K562 (cell line): ENCODE results near the gene CSNK2A1. TPM values are rescaled to one million over a fixed set of nuclear protein-coding genes. Genes with fewer than 3 reads are reported as not detected.
A peak's percentile ranks its signal among the peaks of the same experiment; 100 is the strongest.

Source experiments
- ATAC-seq: fragments of 200-7000 bp; cut with Tn5 transposase; 3 replicates; pipeline ENCODE4 v1.9.1; 2020; ENCODE audit warnings: moderate library complexity
- BruUV-seq: library from RNA; stranded (reverse); fragments of 400-500 nt; replicated peaks from 2 replicates; lab custom pipeline; 2021; lab: Mats Ljungman, UMichigan
- CTCF ChIA-PET: fragments of 300-600 bp; formaldehyde crosslinking; extraction: SDS; loops from one replicate; lab custom pipeline; 2021; ENCODE audit warnings: low intra/inter-chr PET ratio; lab: Yijun Ruan, JAX
- POLR2A ChIA-PET: fragments of 300-600, 350-650 bp; sonication (Branson Sonifier 250); formaldehyde crosslinking; extraction: SDS; loops from one replicate; lab custom pipeline; 2021; ENCODE audit warnings: antibody characterized with exemption, inconsistent platforms; lab: Yijun Ruan, JAX
- DNase-seq, 4 experiments: peaks; one replicate each; pipeline versions ENCODE4 v3.0.0 to v3.0.0-alpha.2; 2011 to 2018; ENCODE audit warnings: low spot score in 3 of 4, mixed read lengths in 3 of 4; ENCODE audit errors: extremely low read depth in 1 of 4
- FAIRE-seq: peaks from 2 replicates; lab custom pipeline; 2011; peaks lifted over from hg19 to GRCh38; lab: Jason Lieb, UNC
- H2AFZ ChIP-seq: 2 replicates; pipeline ENCODE4 v1.6.0; 2011; ENCODE audit warnings: low read depth, low read length, control low read depth, inconsistent platforms
- H3K27ac ChIP-seq: fragments of 200-600 bp; 3 replicates; pipeline ENCODE4 v1.8.0; 2011; ENCODE audit warnings: low read depth, mild to moderate bottlenecking, control low read depth, inconsistent platforms, low read length, moderate library complexity, mixed read lengths; ENCODE audit errors: extremely low read depth
- H3K27me3 ChIP-seq, 2 experiments: fragments of 300-600 bp in 1 of 2; 2 replicates in 1 of 2; 3 replicates in 1 of 2; pipeline versions ENCODE4 v1.6.0 to v1.8.0; 2011; ENCODE audit warnings: inconsistent platforms in 2 of 2, low read length in 2 of 2, mild to moderate bottlenecking in 1 of 2, mixed read lengths in 1 of 2, moderate library complexity in 1 of 2; ENCODE audit not compliant: control insufficient read depth in 2 of 2, insufficient read depth in 2 of 2
- H3K36me3 ChIP-seq: fragments of 300-600 bp; 3 replicates; pipeline ENCODE4 v1.8.0; 2011; ENCODE audit warnings: mild to moderate bottlenecking, low read length, inconsistent platforms; ENCODE audit not compliant: control insufficient read depth, insufficient read depth
- H3K4me1 ChIP-seq, 2 experiments: fragments of 200-600 bp in 1 of 2; replicated peaks in 1 of 2; 2 replicates in 1 of 2; 3 replicates in 1 of 2; pipeline versions ENCODE4 v1.5.1 to v1.8.0; 2011; ENCODE audit warnings: inconsistent platforms in 2 of 2, low read length in 2 of 2, mild to moderate bottlenecking in 1 of 2, mixed read lengths in 1 of 2, moderate library complexity in 1 of 2; ENCODE audit not compliant: control insufficient read depth in 2 of 2, insufficient read depth in 2 of 2
- H3K4me2 ChIP-seq: 2 replicates; pipeline ENCODE4 v1.6.1; 2011; ENCODE audit warnings: low read length, control low read depth, inconsistent platforms, mixed read lengths; ENCODE audit not compliant: insufficient read depth
- H3K4me3 ChIP-seq: fragments of 200-600 bp; sonication (generic), shearing (Covaris generic); 2 replicates; pipeline ENCODE4 v1.5.1; 2016; ENCODE audit warnings: control low read depth, inconsistent platforms
- H3K79me2 ChIP-seq: fragments of 200-600 bp; 3 replicates; pipeline ENCODE4 v1.8.0; 2011; ENCODE audit warnings: low read length, inconsistent platforms; ENCODE audit not compliant: control insufficient read depth, insufficient read depth
- H3K9ac ChIP-seq, 2 experiments: 2 replicates each; pipeline versions ENCODE4 v1.6.0 to v1.6.1; 2011; ENCODE audit warnings: low read depth in 2 of 2, low read length in 2 of 2, control low read depth in 1 of 2, inconsistent platforms in 1 of 2, mild to moderate bottlenecking in 1 of 2, mixed read lengths in 1 of 2; ENCODE audit not compliant: insufficient read depth in 1 of 2
- H3K9me1 ChIP-seq: one replicate; pipeline ENCODE4 v1.6.0; 2011; ENCODE audit warnings: inconsistent platforms, mild to moderate bottlenecking, low read length, moderate library complexity; ENCODE audit not compliant: control insufficient read depth, insufficient read depth
- H3K9me3 ChIP-seq: replicated peaks from 2 replicates; pipeline ENCODE4 v1.5.1; 2011; ENCODE audit warnings: low read depth, low read length, inconsistent platforms; ENCODE audit not compliant: control insufficient read depth, insufficient read depth
- H4K20me1 ChIP-seq: replicated peaks from 2 replicates; pipeline ENCODE4 v1.6.1; 2011; ENCODE audit warnings: low read length, inconsistent platforms, mixed read lengths; ENCODE audit not compliant: control insufficient read depth, insufficient read depth
- BACH1 ChIP-seq: fragments of 200-800 bp; sonication (Bioruptor generic); IDR thresholded peaks from 2 replicates; pipeline ENCODE4 v1.6.1; 2016; ENCODE audit warnings: missing genetic modification characterization, missing compliant biosample characterization
- E2F3 ChIP-seq: fragments of 250-450 bp; sonication (Bioruptor Pico); IDR thresholded peaks from 2 replicates; pipeline ENCODE4 v1.4.0; 2020; ENCODE audit warnings: mild to moderate bottlenecking
- GTF2A2 ChIP-seq: IDR thresholded peaks from 2 replicates; pipeline ENCODE4 v1.6.1; 2016; ENCODE audit warnings: mild to moderate bottlenecking, missing genetic modification characterization, missing compliant biosample characterization
- MTF1 ChIP-seq: fragments of 250-450 bp; sonication (Bioruptor Pico); IDR thresholded peaks from 2 replicates; pipeline ENCODE4 v1.9.0; 2021; ENCODE audit warnings: moderate library complexity, mild to moderate bottlenecking, inconsistent platforms, borderline replicate concordance
- MYC ChIP-seq, 2 experiments: fragments of 250-450 bp in 1 of 2; sonication (Bioruptor Pico) in 1 of 2; IDR thresholded peaks; 2 replicates each; pipeline versions ENCODE4 v1.5.1 to v1.6.1; 2012 to 2021; ENCODE audit warnings: low read depth in 2 of 2, borderline replicate concordance in 1 of 2, improper control_type of control experiment in 1 of 2, low read length in 1 of 2, mild to moderate bottlenecking in 1 of 2, moderate library complexity in 1 of 2
- NELFE ChIP-seq: IDR thresholded peaks from 2 replicates; pipeline ENCODE4 v1.6.1; 2011; ENCODE audit warnings: mild to moderate bottlenecking; ENCODE audit not compliant: insufficient read depth, insufficient read length
- PHTF2 ChIP-seq: fragments of 250-450 bp; sonication (Bioruptor Pico); IDR thresholded peaks from 2 replicates; pipeline ENCODE4 v1.5.0; 2021; ENCODE audit warnings: mild to moderate bottlenecking
- SMAD4 ChIP-seq: fragments of 250-450 bp; sonication (Bioruptor Pico); conservative IDR thresholded peaks from 2 replicates; pipeline ENCODE4 v1.8.0; 2021; ENCODE audit warnings: inconsistent platforms, mild to moderate bottlenecking, moderate library complexity
- TAF15 ChIP-seq: fragments of 200-400 bp; formaldehyde crosslinking; IDR thresholded peaks from 2 replicates; pipeline ENCODE4 v1.6.1; 2017; ENCODE audit warnings: mild to moderate bottlenecking, low read depth, low read length, moderate library complexity
- TRIM24 ChIP-seq, 2 experiments: fragments of 450-650 bp; IDR thresholded peaks; 2 replicates each; pipeline ENCODE4 v1.6.1; 2016
- ZEB2 ChIP-seq: fragments of 450-650 bp; IDR thresholded peaks from 2 replicates; pipeline ENCODE4 v1.6.1; 2016
- ZNF121 ChIP-seq: sonication (generic); formaldehyde crosslinking; conservative IDR thresholded peaks from 2 replicates; pipeline ENCODE4 v1.8.0; 2022; ENCODE audit warnings: missing genetic modification reagents
- ZNF764 ChIP-seq: fragments of 250-450 bp; sonication (Bioruptor Pico); IDR thresholded peaks from 2 replicates; pipeline ENCODE4 v1.4.0; 2020; ENCODE audit warnings: low read depth, mild to moderate bottlenecking, moderate library complexity
- WGBS: fragments of 100-300 bp; shearing (Covaris generic); methylation state at CpG from one replicate; pipeline ENCODE4 v1.1.6; 2016; ENCODE audit warnings: low coverage, mixed read lengths; ENCODE audit not compliant: insufficient coverage; ENCODE audit errors: missing lambda C conversion rate; 5-methylcytosine and 5-hydroxymethylcytosine counted together
- in situ Hi-C: fragments of 300-500 bp; cut with MboI; formaldehyde crosslinking; loops from 4 replicates; pipeline ENCODE4 v1.15.0; 2018; ENCODE audit warnings: inconsistent platforms, mixed read lengths
- intact Hi-C: fragments of 100-400 bp; cut with micrococcal nuclease; formaldehyde crosslinking; loops from 2 replicates; pipeline ENCODE4 v1.14.2; 2022
- polyA plus RNA-seq, 8 experiments: library from polyadenylated mRNA; depleted of rRNA in 4 of 8; stranded (reverse) in 5 of 8; unstranded in 3 of 8; fragments of >200 nt; fragmentation: Nextera tagmentation in 2 of 8; fragmentation: Illumina TruSeq in 1 of 8; extraction: Ambion mirVana in 2 of 8; extraction: Trizol in 1 of 8; gene quantifications; 2 replicates each; pipeline versions ENCODE4 v1.2.1 to v1.2.3, GENCODE V29; 2011 to 2014; ENCODE audit warnings: inconsistent platforms in 1 of 8, missing spikeins in 1 of 8
- total RNA-seq, 7 experiments: library from RNA; depleted of rRNA in 6 of 7; stranded (reverse); fragments of >200 nt in 6 of 7; fragmentation: Illumina TruSeq in 2 of 7; extraction: Trizol in 2 of 7; gene quantifications; 2 replicates each; pipeline versions ENCODE4 v1.2.1 to v1.2.3, GENCODE V29; 2011 to 2021; ENCODE audit warnings: low replicate concordance in 1 of 7
- TF ChIP-seq, protein P1 (sequence below): sonication (generic); formaldehyde crosslinking; IDR thresholded peaks from 2 replicates; pipeline ENCODE4 v1.8.0; 2022; ENCODE audit warnings: mild to moderate bottlenecking, missing genetic modification reagents

Gene CSNK2A1
- total and polyA plus RNA-seq, 9 of the 15 experiments (the other 6 are each of a cell fraction or from before 2014, with no cell fraction given): 71.0 to 251 (median 103) TPM

- ChIA-PET POLR2A (no interaction called here), CTCF (no interaction called here)
- Histone ChIP-seq H3K9me3 (no peaks in the 10 kb centered on the region), H4K20me1 (peaks cover 7% of the 10 kb centered on the region; the same call in 1 of the 2 replicates), H3K4me3 (no peak overlapping the region), H3K27me3 (no peaks in the 10 kb centered on the region), H3K79me2 (peaks cover 23% of the 10 kb centered on the region), H3K9ac (no peak overlapping the region), H3K9me1 (no peaks in the 10 kb centered on the region), H3K4me2 (no peak overlapping the region), H3K4me1 (peaks cover 0 to 38% of the 10 kb centered on the region in 2 experiments; a peak in 4 of 5 replicates), H2AFZ (peak overlapping the region; percentile 51; the same call in 1 of the 2 replicates), H3K36me3 (peaks cover 6% of the 10 kb centered on the region; the same call in 2 of the 3 replicates), H3K27ac (no peak overlapping the region)
- intact Hi-C loops: loop anchor here (10.0 kb wide), 1 partner anchor 192 kb away; no protein-coding TSS in a partner anchor
- no peak for FAIRE-seq
- no peak for ATAC-seq
- 49% methylated on average over 3 of the region's 3 CpGs for WGBS
- no peak for DNase-seq
- BruUV-seq: no TSS peak
- in situ Hi-C loops: no loop called here
- TF ChIP-seq ZNF121: peak; percentile 84
- TF ChIP-seq PHTF2 (CRISPR knock-in tag): no peak
Observed at GRCh38 chr20:546353-546752, 2.8 kb upstream of the CSNK2A1 start.

- ChIA-PET POLR2A (interaction anchor here (0.5 to 2.3 kb wide), 5 partner anchors 8 to 101 kb away, joined by 3 to 12 read pairs (median 5); no protein-coding TSS in a partner anchor), CTCF (no interaction called here)
- H3K27ac ChIP-seq: peak overlapping the region; percentile 96
- peak overlapping the region; percentile 100 for H2AFZ ChIP-seq
- in situ Hi-C loops (no loop called here), intact Hi-C loops (loop anchor here (10.0 kb wide), 1 partner anchor 189 kb away; no protein-coding TSS in a partner anchor)
- ATAC-seq (no peak), DNase-seq (peak in 1 of 4 experiments; percentile 27), FAIRE-seq (no peak)
- peaks cover 44% of the 10 kb centered on the region for H3K79me2 ChIP-seq
- H3K4me1 ChIP-seq: peaks cover 0 to 53% of the 10 kb centered on the region in 2 experiments; a peak in 4 of 5 replicates
- peak overlapping the region in 1 of 2 experiments; percentile 94; a peak in 2 of 4 replicates for H3K9ac ChIP-seq
- no peaks in the 10 kb centered on the region for H3K9me1 ChIP-seq
- H3K36me3 ChIP-seq: peaks cover 20% of the 10 kb centered on the region
- 36% methylated on average over 5 of the region's 6 CpGs for WGBS
- H4K20me1 ChIP-seq: peaks cover 20% of the 10 kb centered on the region; the same call in 1 of the 2 replicates
- peak overlapping the region; percentile 86 for H3K4me2 ChIP-seq
- TSS peak; percentile 81 for BruUV-seq
- H3K27me3 ChIP-seq: no peaks in the 10 kb centered on the region
- H3K9me3 ChIP-seq: 0 out of 2 replicates have a peak, but pooled peaks cover 3% of the 10 kb centered on the region
- H3K4me3 ChIP-seq: peak overlapping the region; percentile 94
- TF ChIP-seq TRIM24 (IDR thresholded peaks at IDR 0.05): 0 out of 4 replicates have a peak, but pooled peaks of 1 of the 2 experiments have one; percentile 21
- no peak for TF ChIP-seq MTF1 (CRISPR knock-in tag)
- peak; percentile 66; the same call in 1 of the 2 replicates for TF ChIP-seq BACH1
- no peak for TF ChIP-seq MYC (IDR thresholded peaks at IDR 0.05; ENCODE audit: low read depth, low read length)
- no peak for TF ChIP-seq MYC (CRISPR knock-in tag; IDR thresholded peaks at IDR 0.05; ENCODE audit: borderline replicate concordance, low read depth)
- no peak for TF ChIP-seq NELFE
- no peak for TF ChIP-seq ZEB2
- no peak for TF ChIP-seq ZNF764 (CRISPR knock-in tag)
- TF ChIP-seq TAF15: no peak
- TF ChIP-seq, protein P1, sequence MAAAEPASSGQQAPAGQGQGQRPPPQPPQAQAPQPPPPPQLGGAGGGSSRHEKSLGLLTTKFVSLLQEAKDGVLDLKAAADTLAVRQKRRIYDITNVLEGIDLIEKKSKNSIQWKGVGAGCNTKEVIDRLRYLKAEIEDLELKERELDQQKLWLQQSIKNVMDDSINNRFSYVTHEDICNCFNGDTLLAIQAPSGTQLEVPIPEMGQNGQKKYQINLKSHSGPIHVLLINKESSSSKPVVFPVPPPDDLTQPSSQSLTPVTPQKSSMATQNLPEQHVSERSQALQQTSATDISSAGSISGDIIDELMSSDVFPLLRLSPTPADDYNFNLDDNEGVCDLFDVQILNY (CRISPR knock-in tag): no peak
- TF ChIP-seq GTF2A2 (tag): no peak
- TF ChIP-seq E2F3: no peak
- TF ChIP-seq SMAD4 (CRISPR knock-in tag): 0 out of 2 replicates have a peak, but pooled peaks have one; percentile 14
Observed at GRCh38 chr20:544153-544725, 649 bp upstream of the CSNK2A1 start.
